PC-9 (cell line): ENCODE data around the gene LRRC70. TPM values are rescaled to one million over a fixed set of nuclear protein-coding genes. Genes with fewer than 3 reads are reported as not detected.

Experiments
- BruUV-seq: library from RNA; stranded (reverse); fragments of 400-500 nt; replicated peaks from 2 replicates; lab custom pipeline; 2021; lab: Mats Ljungman, UMichigan
- CTCF ChIA-PET: fragments of 300-600 bp; sonication (Branson Sonifier 250); formaldehyde crosslinking; loops from one replicate; lab custom pipeline; 2022; ENCODE audit warnings: antibody characterized with exemption; lab: Charles Lee
- POLR2A ChIA-PET: fragments of 300-600 bp; sonication (Branson Sonifier 250); formaldehyde crosslinking; loops from one replicate; lab custom pipeline; 2022; ENCODE audit warnings: antibody characterized with exemption; ENCODE audit not compliant: unreplicated experiment; lab: Charles Lee
- DNase-seq, 2 experiments: peaks; one replicate each; pipeline versions ENCODE4 v3.0.0 to v3.0.0-alpha.2; 2015 to 2022; ENCODE audit warnings: mixed read lengths in 1 of 2
- H2AFZ ChIP-seq: fragments of 200-600 bp; sonication (generic); 2 replicates; pipeline ENCODE4 v1.8.1; 2017; ENCODE audit warnings: antibody characterized with exemption
- H3F3A ChIP-seq: fragments of 200-600 bp; sonication (generic); 2 replicates; pipeline ENCODE4 v1.8.1; 2017; ENCODE audit warnings: antibody characterized with exemption, mild to moderate bottlenecking, low read depth; ENCODE audit not compliant: insufficient read depth
- H3K27ac ChIP-seq: fragments of 200-600 bp; sonication (generic); 2 replicates; pipeline ENCODE4 v1.6.1; 2016; ENCODE audit warnings: mixed run types
- H3K27me3 ChIP-seq: fragments of 200-600 bp; sonication (generic); 2 replicates; pipeline ENCODE4 v1.6.1; 2016; ENCODE audit warnings: low read depth, mixed run types; ENCODE audit not compliant: insufficient read depth
- H3K36me3 ChIP-seq: fragments of 200-600 bp; sonication (generic); 2 replicates; pipeline ENCODE4 v1.6.1; 2016; ENCODE audit warnings: low read depth, mixed run types
- H3K4me1 ChIP-seq: fragments of 200-600 bp; sonication (generic); replicated peaks from 2 replicates; pipeline ENCODE4 v1.6.1; 2016; ENCODE audit warnings: mixed run types; ENCODE audit not compliant: insufficient read depth
- H3K4me2 ChIP-seq: fragments of 200-600 bp; sonication (generic); 2 replicates; pipeline ENCODE4 v1.6.1; 2017; ENCODE audit warnings: mixed run types
- H3K4me3 ChIP-seq: fragments of 200-600 bp; sonication (generic); 2 replicates; pipeline ENCODE4 v1.6.1; 2016; ENCODE audit warnings: mixed run types
- H3K79me2 ChIP-seq: fragments of 200-600 bp; sonication (generic); 2 replicates; pipeline ENCODE4 v1.6.1; 2017; ENCODE audit warnings: low read depth, mixed run types
- H3K9me2 ChIP-seq: fragments of 200-600 bp; sonication (generic); 2 replicates; pipeline ENCODE4 v1.8.1; 2017; ENCODE audit warnings: mild to moderate bottlenecking; ENCODE audit not compliant: insufficient read depth
- H3K9me3 ChIP-seq: fragments of 200-600 bp; sonication (generic); 2 replicates; pipeline ENCODE4 v1.8.1; 2016; ENCODE audit warnings: low read depth; ENCODE audit not compliant: insufficient read depth
- H4K20me1 ChIP-seq: fragments of 200-600 bp; sonication (generic); 2 replicates; pipeline ENCODE4 v1.8.1; 2017; ENCODE audit not compliant: insufficient read depth
- CTCF ChIP-seq: fragments of 200-600 bp; sonication (generic); conservative IDR thresholded peaks from 2 replicates; pipeline ENCODE4 v1.6.1; 2017; ENCODE audit warnings: mixed run types, antibody characterized with exemption, mild to moderate bottlenecking, moderate library complexity
- EZH2 ChIP-seq: fragments of 200-600 bp; sonication (generic); IDR thresholded peaks from 2 replicates; pipeline ENCODE4 v1.8.0; 2017; ENCODE audit warnings: antibody characterized with exemption, low read depth
- intact Hi-C: fragments of 100-400 bp; cut with micrococcal nuclease; formaldehyde crosslinking; loops from one replicate; pipeline ENCODE4 v1.10.0; 2022; ENCODE audit not compliant: unreplicated experiment
- total RNA-seq: library from RNA; stranded (reverse); gene quantifications from 2 replicates; pipeline ENCODE4 v1.2.3, GENCODE V29; 2021

The LRRC70 gene
- total RNA-seq, 1 experiment from 2014 or later = 1.1 TPM

- H3K9me3 ChIP-seq = no peaks in the 10 kb centered on the region
- no TSS peak for BruUV-seq
- H2AFZ ChIP-seq = no peak overlapping the region
- ChIA-PET POLR2A (no interaction called here), CTCF (no interaction called here)
- H3K9me2 ChIP-seq = no peaks in the 10 kb centered on the region
- TF ChIP-seq CTCF (no peak), EZH2 (no peak)
- no peak overlapping the region for H3K4me2 ChIP-seq
- no peak for DNase-seq
- H3K4me3 ChIP-seq = no peak overlapping the region
- no peaks in the 10 kb centered on the region for H4K20me1 ChIP-seq
- H3K27ac ChIP-seq = no peak overlapping the region
- H3K36me3 ChIP-seq = peaks cover 9% of the 10 kb centered on the region; the same call in 1 of the 2 replicates
- no peaks in the 10 kb centered on the region for H3K27me3 ChIP-seq
- H3F3A ChIP-seq = peaks cover 3% of the 10 kb centered on the region; the same call in 1 of the 2 replicates
- intact Hi-C loops = no loop called here
- H3K79me2 ChIP-seq = no peaks in the 10 kb centered on the region
- H3K4me1 ChIP-seq = no peaks in the 10 kb centered on the region
Observed at GRCh38 chr5:62596096-62596495, 17.5 kb downstream of the LRRC70 start.

GRCh38 chr5:62596691-62597090, 18.1 kb downstream of the LRRC70 start:
- Histone ChIP-seq H3K36me3 (peaks cover 9% of the 10 kb centered on the region; the same call in 1 of the 2 replicates), H3K27me3 (no peaks in the 10 kb centered on the region), H3K27ac (no peak overlapping the region), H3K9me2 (no peaks in the 10 kb centered on the region), H3K9me3 (no peaks in the 10 kb centered on the region), H4K20me1 (no peaks in the 10 kb centered on the region), H3K4me3 (no peak overlapping the region), H2AFZ (no peak overlapping the region), H3K79me2 (no peaks in the 10 kb centered on the region), H3F3A (peaks cover 3% of the 10 kb centered on the region; the same call in 1 of the 2 replicates), H3K4me2 (no peak overlapping the region), H3K4me1 (no peaks in the 10 kb centered on the region)
- intact Hi-C loops = no loop called here
- ChIA-PET POLR2A (no interaction called here), CTCF (no interaction called here)
- no TSS peak for BruUV-seq
- TF ChIP-seq EZH2 (no peak), CTCF (no peak)
- DNase-seq = no peak

- Histone ChIP-seq H3K27me3 (no peaks in the 10 kb centered on the region), H3K4me1 (no peaks in the 10 kb centered on the region), H3F3A (peaks cover 3% of the 10 kb centered on the region; the same call in 1 of the 2 replicates), H3K27ac (no peak overlapping the region), H4K20me1 (no peaks in the 10 kb centered on the region), H3K36me3 (peaks cover 7% of the 10 kb centered on the region; the same call in 1 of the 2 replicates), H3K9me3 (no peaks in the 10 kb centered on the region), H3K4me3 (no peak overlapping the region), H3K4me2 (no peak overlapping the region), H3K9me2 (no peaks in the 10 kb centered on the region), H2AFZ (no peak overlapping the region), H3K79me2 (no peaks in the 10 kb centered on the region)
- DNase-seq = no peak
- POLR2A ChIA-PET = no interaction called here
- BruUV-seq = no TSS peak
- no peak for TF ChIP-seq EZH2
- CTCF ChIA-PET = no interaction called here
- intact Hi-C loops = no loop called here
Observed at GRCh38 chr5:62597314-62597713, 18.7 kb downstream of the LRRC70 start.
